ENCODE data around the gene C13orf46.
A peak's percentile ranks its signal among the peaks of the same experiment; 100 is the strongest.

The C13orf46 gene

DNA sequence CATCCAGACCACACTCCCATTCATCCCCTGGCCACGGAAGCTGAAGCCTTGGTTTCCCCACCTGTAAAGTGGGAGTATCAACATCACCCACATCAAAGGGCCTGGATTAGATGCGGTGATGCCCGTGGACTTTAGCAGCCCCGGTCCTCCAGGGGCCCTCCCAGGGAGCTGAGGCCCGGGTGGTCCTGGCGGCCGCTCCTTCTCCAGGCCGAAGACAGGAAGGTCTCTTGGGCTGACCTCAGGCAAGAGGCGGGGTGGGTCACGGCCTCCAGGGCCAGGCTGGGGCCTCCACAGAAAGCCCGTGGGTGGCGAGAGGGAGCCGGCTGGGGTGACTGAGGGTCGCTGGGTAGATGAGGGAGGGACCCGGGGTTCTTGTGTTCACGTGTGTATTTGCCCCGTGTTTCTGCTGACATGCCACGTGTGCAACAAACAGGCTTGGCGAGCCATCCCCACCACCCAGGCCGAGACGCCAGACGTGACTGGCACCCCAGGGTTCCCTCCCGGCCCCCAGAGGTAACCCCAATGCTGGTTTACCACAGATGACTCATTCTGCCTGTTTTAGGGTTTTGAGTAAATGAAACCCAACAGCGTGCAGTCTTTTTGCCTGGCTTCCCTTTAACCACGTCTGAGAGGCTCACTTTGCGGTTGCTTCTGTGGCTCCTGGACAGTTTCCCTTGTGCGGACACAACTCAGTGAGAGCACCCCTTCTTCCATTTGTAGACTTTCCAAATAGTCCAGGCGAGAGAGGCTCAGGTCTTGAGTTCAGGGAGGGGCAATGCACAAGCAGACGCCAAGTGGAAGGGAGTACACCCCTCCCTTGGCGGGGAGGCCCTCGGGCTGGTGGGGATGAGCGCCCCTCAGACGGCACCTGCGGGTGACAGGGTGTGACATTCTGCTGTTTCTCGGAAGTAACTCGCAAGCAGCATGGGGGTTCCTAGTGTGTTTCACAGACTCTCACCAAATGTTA, 42.9 kb downstream of the C13orf46 start:
- Mint-ChIP-seq H3K9me3 (no peaks in the 10 kb centered on the region), H3K4me1 (ENCODE audit: low read depth) (peaks cover 11% of the 10 kb centered on the region), H3K27ac (no peak overlapping the region), H3K4me3 (no peak overlapping the region), H3K36me3 (ENCODE audit: low read depth) (no peaks in the 10 kb centered on the region), H3K27me3 (ENCODE audit: low read depth) (peaks cover 28% of the 10 kb centered on the region)
- peak; percentile 50 for DNase-seq (ENCODE audit: low spot score)

DNA sequence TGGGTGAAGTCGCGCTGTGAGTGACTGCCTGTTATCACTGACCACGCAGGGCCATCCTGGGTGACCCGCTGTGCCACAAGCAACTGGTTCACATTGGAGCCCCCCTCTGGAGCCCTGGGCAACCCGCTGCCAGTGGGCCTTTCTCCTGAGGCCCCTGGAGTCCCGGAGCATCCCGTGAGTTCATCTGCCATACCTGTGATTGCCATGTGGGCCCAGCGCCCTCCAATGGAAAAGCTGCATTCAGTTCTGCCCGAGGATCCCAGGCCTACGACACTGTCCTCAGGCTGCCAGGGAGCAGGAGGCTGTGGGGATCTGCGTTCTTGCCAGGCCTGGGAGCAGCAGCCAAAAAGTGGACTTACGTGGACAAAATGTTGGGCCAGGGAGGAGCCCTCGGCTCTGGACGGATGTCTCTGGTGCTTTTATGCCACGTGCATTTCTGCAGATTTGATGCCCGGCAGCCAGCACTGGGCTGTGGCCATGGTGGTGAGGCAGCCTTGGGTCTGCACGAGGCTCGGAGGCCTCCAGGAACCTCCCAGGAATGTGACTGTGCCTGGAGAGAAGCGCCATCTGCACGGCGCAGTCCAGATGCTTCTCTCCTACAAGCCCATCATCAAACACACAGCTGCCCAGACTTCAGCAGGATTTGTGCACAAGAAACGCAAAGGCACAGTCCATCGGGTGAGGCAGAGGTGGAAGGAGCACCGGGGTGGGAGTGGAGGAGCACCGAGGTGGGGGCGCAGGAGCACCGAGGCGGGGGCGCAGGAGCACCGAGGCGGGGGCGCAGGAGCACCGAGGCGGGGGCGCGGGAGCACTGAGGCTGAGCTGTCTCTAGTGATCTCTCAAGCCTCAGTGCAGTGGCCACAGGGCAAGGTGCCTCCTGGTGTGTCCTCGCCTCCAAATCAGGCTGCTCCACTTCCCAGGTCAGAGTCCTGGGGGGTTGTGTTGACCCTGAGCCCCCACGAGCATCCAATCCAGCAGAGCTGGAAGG, 44.0 kb downstream of the C13orf46 start:
- Mint-ChIP-seq H3K27me3 (ENCODE audit: low read depth) (peaks cover 25% of the 10 kb centered on the region), H3K36me3 (ENCODE audit: low read depth) (no peaks in the 10 kb centered on the region), H3K9me3 (no peaks in the 10 kb centered on the region), H3K4me1 (ENCODE audit: low read depth) (peaks cover 11% of the 10 kb centered on the region), H3K27ac (no peak overlapping the region), H3K4me3 (no peak overlapping the region)
- DNase-seq (ENCODE audit: low spot score), result no peak

DNA sequence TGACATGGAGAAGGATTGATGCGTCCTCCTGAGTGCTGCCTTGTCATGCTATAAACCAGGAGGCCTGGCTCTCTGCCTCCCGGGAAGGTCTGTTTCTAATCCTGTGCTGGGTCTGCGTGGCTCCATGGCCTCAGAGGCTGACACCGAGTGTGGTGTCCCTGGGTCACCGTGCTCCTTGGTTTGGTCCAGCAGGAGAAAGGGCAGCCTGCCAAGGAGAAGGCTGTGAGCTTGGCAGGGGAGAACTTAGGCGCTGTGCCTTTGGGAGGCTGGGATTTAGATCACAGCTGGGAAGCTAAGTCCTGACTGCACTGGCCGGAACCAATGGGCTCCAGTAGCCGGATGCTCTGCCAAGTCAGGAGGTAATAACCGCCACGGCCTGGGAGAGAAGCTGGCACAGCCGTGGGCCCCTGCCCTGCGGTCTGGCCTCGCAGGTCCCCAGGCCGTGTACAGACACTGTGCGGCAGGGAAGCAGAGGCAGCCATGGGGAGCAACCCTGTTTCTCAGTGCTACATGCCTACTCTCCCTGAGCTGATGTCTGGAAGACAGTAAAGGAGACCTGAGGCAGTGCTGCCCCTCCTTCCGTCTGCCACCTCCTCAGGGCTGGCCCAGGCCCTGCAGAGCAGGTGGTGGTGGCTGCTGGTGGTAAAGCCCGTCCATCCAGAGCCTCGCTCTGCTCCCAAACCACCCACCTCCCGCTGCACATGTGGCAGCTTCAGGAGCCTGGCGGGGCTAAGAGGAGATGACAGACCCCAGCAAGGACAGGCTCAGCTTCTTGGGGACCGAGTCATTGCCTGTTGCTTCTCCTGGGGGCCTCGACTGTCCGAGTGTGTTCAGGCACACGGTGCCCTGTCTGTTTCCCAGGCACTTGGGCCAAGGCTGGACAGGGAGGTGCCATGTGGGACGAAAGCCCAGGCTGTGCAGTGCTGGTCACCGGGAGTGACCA, 44.9 kb downstream of the C13orf46 start:
- Mint-ChIP-seq H3K36me3 (ENCODE audit: low read depth) (no peaks in the 10 kb centered on the region), H3K27me3 (ENCODE audit: low read depth) (peaks cover 25% of the 10 kb centered on the region), H3K4me1 (ENCODE audit: low read depth) (peaks cover 11% of the 10 kb centered on the region), H3K9me3 (no peaks in the 10 kb centered on the region), H3K27ac (no peak overlapping the region), H3K4me3 (no peak overlapping the region)
- no peak for DNase-seq (ENCODE audit: low spot score)

DNA sequence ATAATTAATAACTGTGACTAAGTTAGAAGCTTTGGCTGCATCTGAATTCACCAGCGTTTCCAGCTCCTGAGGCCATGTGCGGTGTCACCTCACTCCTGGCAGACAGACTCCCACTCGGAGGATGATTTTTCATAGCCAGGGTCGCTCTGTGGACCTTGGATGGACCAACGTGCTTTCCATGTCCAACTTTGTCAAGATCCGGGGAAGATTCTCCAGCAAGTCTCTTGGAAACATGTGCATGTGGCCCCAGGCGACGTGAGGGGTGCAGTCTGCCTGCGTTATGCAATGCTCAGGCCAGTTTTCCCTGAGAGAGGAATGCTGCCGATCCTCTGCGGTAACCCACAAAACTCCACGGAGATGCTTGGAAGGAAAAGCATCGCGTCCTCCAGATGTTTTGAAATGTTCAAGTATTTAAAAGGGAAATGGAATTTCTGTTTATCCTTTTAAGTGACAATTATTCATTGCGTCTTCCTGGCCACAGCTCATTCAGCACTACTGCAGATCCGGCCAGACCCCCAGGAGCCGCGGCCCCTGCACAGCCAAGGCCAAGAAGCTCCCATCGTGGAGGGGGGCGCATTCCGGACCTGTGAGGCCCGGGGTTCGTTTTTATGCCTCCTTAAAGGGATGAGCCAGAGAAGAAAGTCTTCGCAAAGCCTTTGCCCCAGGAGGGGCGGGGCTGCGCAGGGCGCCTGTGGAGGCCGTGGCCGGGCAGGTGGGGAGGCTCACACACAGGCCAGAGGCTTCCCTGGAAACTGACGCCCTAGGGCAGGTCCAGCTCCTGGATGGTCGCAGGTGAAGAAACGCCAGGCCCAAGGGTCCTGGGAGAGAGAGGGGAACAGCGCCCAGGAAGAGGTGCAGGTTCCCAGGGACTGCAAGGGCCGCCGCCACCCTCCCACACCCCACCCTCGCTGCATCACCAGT, 46.0 kb downstream of the C13orf46 start:
- Mint-ChIP-seq H3K9me3 (no peaks in the 10 kb centered on the region), H3K4me1 (ENCODE audit: low read depth) (peaks cover 11% of the 10 kb centered on the region), H3K36me3 (ENCODE audit: low read depth) (no peaks in the 10 kb centered on the region), H3K4me3 (no peak overlapping the region), H3K27me3 (ENCODE audit: low read depth) (peaks cover 20% of the 10 kb centered on the region), H3K27ac (no peak overlapping the region)
- DNase-seq (ENCODE audit: low spot score), result no peak

DNA sequence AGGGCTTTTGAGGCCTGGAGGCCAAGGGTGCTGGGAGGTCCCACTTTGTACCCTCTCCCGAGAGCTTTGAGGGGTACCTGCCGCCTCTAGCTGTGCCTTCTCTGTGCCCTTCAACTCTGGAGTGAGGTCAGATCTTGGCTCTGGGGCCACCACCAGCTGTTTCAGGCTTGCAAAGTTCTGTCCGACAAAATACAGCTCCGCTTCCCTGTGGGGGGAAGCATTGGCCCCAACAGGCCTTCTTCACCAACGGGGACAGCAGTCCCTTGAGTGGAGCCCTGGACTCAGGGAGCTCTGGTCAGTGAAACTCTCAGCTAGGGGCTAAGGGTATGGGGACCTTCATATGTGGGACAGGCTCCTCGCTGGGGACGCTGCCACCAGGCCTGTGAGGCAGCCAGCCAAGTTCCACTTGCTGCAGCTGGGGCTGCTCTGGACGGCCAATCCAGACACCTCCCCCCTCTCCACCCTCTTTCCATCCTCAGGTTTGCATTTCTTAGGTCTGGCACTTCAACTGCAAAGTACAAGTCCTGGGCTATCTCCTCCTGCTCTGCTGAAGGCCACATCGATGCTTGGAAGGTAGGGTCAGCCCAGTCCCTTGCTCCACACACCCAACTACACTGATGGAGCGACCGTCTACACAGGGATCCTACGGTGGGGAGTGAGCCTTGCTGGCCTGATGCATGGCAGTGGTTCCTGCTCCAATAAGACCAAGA, 46.8 kb downstream of the C13orf46 start:
- Mint-ChIP-seq H3K27me3 (ENCODE audit: low read depth) (peaks cover 14% of the 10 kb centered on the region), H3K4me3 (no peak overlapping the region), H3K9me3 (peaks cover 2% of the 10 kb centered on the region), H3K36me3 (ENCODE audit: low read depth) (no peaks in the 10 kb centered on the region), H3K4me1 (ENCODE audit: low read depth) (peaks cover 9% of the 10 kb centered on the region), H3K27ac (no peak overlapping the region)
- DNase-seq (ENCODE audit: low spot score), result no peak

DNA sequence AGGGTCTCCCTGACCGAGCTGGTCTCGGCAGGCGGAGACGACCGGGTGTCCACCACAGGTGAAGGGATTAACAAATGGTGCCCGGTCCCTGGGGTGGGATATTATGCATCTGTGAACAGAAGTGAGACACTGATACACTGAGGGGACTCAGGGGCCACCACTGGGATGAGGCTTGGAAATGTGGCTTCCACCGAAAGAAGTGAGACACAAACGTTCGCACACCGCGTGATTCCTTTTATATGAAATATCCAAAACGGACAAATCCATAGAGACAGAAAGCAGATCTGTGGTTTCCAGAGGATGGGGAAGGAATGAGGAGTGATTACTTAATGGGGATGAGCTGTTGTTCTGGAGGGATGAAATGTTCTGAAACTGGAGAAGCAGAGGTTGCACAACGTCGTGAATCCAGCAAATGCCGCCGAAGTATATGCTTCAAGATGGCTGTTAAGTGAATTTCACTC, 47.5 kb downstream of the C13orf46 start:
- Mint-ChIP-seq H3K9me3 (peaks cover 8% of the 10 kb centered on the region), H3K27me3 (ENCODE audit: low read depth) (peaks cover 10% of the 10 kb centered on the region), H3K36me3 (ENCODE audit: low read depth) (no peaks in the 10 kb centered on the region), H3K4me3 (no peak overlapping the region), H3K27ac (no peak overlapping the region), H3K4me1 (ENCODE audit: low read depth) (peaks cover 3% of the 10 kb centered on the region)
- no peak for DNase-seq (ENCODE audit: low spot score)

DNA sequence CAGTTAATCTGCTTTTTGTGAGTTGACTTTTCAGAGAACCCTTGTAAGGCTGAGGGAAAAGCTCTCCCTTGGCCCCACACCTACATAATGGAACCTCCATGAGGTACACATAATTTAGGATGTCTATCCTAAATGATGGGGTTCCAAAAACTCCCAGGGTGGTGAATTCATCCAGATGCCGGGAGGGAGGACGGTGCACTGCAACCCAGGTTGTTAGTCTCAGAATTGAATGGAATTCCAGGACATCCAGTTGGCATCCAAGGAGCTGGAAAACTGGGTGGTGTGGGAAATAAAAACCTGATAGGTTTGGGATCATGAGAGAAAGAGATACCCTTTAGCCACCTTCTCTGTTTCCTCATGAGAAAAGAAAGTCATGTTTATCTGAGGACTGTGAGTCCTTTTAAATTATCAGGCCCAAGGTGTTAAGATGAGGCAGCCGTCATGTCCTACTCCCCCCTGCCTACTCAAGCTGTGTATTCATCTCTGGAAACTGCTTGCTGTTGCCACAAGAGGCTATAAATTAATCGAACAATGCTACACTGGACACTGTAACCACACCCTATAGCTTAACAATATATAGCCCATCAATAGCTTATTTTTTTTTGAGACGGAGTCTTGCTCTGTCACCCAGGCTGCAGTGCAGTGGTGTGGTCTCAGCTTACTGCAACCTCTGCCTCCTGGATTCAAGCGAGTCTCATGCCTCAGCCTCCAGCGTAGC, 49.5 kb downstream of the C13orf46 start:
- Mint-ChIP-seq H3K9me3 (peaks cover 8% of the 10 kb centered on the region), H3K27ac (no peak overlapping the region), H3K36me3 (ENCODE audit: low read depth) (no peaks in the 10 kb centered on the region)

DNA sequence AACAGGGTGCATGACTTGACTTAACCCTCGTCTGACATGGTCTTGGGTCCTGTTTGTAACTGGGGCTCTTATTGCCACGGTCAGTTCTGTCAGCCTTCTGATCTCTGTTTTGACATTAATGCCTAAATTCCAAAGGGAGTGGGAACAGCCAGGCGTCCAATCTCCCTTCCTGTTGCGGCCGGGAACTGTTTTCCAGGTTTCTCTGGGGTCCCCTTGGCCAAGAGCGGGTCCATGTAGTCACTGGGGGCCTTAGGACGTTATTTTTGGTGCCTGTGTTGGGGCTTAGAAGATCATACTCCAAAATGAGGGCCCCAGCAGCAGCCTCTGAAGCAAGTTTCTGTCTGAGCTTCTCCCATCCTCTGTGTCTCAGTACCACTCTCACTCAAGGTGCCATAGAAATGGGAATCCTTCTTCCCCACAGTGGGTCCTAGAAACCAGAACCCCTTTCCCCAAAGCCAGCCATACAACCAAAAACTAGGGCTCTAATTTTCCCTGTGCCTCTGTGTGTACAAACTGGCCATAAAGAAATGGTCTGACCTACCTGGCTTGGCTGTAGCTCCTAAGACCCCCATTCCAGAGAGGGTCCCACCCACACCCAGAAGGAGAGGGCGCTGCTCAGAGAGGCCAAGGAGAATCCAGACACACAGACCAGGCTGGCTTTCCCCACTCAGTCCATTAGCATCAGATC, 50.4 kb downstream of the C13orf46 start:
- Mint-ChIP-seq H3K4me3 (no peak overlapping the region), H3K27ac (no peak overlapping the region), H3K9me3 (peaks cover 8% of the 10 kb centered on the region), H3K27me3 (ENCODE audit: low read depth) (peaks cover 9% of the 10 kb centered on the region), H3K4me1 (ENCODE audit: low read depth) (no peaks in the 10 kb centered on the region), H3K36me3 (ENCODE audit: low read depth) (no peaks in the 10 kb centered on the region)
- no peak for DNase-seq (ENCODE audit: low spot score)

More for the DNA sequence above, 49.5 kb downstream of the C13orf46 start:
- Mint-ChIP-seq H3K27me3 (ENCODE audit: low read depth) (peaks cover 10% of the 10 kb centered on the region), H3K4me1 (ENCODE audit: low read depth) (no peaks in the 10 kb centered on the region), H3K4me3 (no peak overlapping the region)
- no peak for DNase-seq (ENCODE audit: low spot score)

DNA sequence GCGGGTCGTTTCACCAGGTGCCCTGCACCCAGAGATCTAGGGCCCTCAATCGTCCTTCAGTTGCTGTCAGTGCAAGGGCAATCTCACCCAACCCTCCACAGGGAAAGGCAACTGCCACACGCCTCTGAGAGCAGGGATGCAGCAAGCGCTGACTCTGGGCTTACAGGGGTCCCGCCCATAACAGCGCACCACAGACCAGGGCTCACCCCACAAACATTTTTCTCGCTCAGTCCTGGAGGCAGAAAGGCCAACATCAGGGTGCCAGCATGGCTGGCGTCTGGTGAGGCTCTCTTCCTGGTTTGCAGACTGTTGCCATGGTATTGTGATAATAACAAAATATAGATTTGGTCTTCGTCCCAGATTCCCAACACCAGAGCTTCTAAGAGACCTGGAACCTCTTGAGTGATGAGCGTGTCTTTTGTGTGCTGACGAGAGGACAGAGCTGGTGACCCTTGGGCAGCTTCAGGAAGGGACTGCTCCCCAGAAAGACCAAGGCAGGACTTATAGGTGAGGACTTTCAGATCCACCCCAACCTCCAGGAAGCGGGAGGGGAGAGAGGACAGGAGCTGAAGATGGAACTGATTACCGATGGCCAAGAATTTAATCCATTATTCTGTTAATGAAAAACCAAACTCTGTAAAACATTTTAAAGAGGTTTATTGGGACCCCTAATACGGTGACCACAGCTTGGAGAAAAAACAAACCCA, 51.3 kb downstream of the C13orf46 start:
- DNase-seq (ENCODE audit: low spot score), result no peak
- no peak overlapping the region for H3K4me3 Mint-ChIP-seq
- H3K9me3 Mint-ChIP-seq, result peaks cover 8% of the 10 kb centered on the region
- H3K36me3 Mint-ChIP-seq (ENCODE audit: low read depth), result no peaks in the 10 kb centered on the region
- H3K27ac Mint-ChIP-seq, result no peak overlapping the region
- H3K27me3 Mint-ChIP-seq (ENCODE audit: low read depth), result peaks cover 4% of the 10 kb centered on the region
- H3K4me1 Mint-ChIP-seq (ENCODE audit: low read depth), result no peaks in the 10 kb centered on the region

DNA sequence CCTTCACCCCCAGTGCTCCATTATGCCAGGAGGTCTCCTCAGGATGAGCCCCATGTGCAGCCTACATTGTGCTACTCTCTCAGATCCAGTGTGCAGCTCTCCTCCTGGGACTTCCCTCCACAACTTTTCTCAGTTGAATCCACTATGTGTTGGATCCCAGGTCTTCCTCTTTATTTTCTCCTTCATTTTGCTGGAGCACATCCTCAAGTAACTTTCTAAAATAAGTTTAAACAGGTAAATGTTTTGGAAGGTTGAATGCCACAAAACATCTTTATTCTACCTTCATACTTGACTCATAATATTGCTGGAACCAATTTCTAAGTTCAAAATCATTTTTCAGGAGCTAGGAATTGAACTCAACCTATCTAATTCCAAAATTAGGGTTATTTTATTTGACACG, 52.1 kb downstream of the C13orf46 start:
- DNase-seq (ENCODE audit: low spot score), result no peak
- no peak overlapping the region for H3K27ac Mint-ChIP-seq
- H3K4me1 Mint-ChIP-seq (ENCODE audit: low read depth), result no peaks in the 10 kb centered on the region
- no peaks in the 10 kb centered on the region for H3K36me3 Mint-ChIP-seq (ENCODE audit: low read depth)
- no peak overlapping the region for H3K4me3 Mint-ChIP-seq
- H3K27me3 Mint-ChIP-seq (ENCODE audit: low read depth), result peaks cover 3% of the 10 kb centered on the region
- H3K9me3 Mint-ChIP-seq, result peaks cover 8% of the 10 kb centered on the region

Measured in T-helper 2 cell treated with Interferon-gamma antibody and Interleukin-4, amounts not matched to agents 5 μg/mL and 100 μg/mL, for 36 hours (primary cell).